ENCODE measurements around the gene RBFA.
A peak's percentile ranks its signal among the peaks of the same experiment; 100 is the strongest.
"Not testable (repeated sequence)": the region's sequence is repeated elsewhere in the genome, so short reads cannot be mapped to it uniquely, and the experiment has no call there.

RBFA gene

GRCh38 chr18:80010551-80010906, 23.7 kb upstream of the RBFA start:
- H3K4me1 ChIP-seq (ENCODE audit: insufficient read depth, insufficient read length): peaks cover 2% of the 10 kb centered on the region
- DNase-seq (ENCODE audit: low read depth, low spot score): no peak
- H3K4me3 ChIP-seq (ENCODE audit: insufficient read length, low read depth): no peak overlapping the region

GRCh38 chr18:80011496-80012137, 22.6 kb upstream of the RBFA start:
- not testable (repeated sequence) for H3K36me3 ChIP-seq (ENCODE audit: insufficient read depth, insufficient read length, low read length); H3K9me3 ChIP-seq (ENCODE audit: insufficient read depth, low read length); H3K9ac ChIP-seq (ENCODE audit: insufficient read length, low read depth); H3K4me3 ChIP-seq (ENCODE audit: insufficient read length, low read depth); DNase-seq (ENCODE audit: low read depth, low spot score); H3K27me3 ChIP-seq (ENCODE audit: insufficient read depth, insufficient read length); H3K4me1 ChIP-seq (ENCODE audit: insufficient read depth, insufficient read length)

More at GRCh38 chr18:80010551-80010906, 23.7 kb upstream of the RBFA start:
- no peaks in the 10 kb centered on the region for H3K36me3 ChIP-seq (ENCODE audit: insufficient read depth, insufficient read length, low read length)
- H3K9ac ChIP-seq (ENCODE audit: insufficient read length, low read depth): no peak overlapping the region
- peaks cover 5% of the 10 kb centered on the region; the same call in 1 of the 2 replicates for H3K9me3 ChIP-seq (ENCODE audit: insufficient read depth, low read length)
- H3K27me3 ChIP-seq (ENCODE audit: insufficient read depth, insufficient read length): no peaks in the 10 kb centered on the region
- no peak for TF ChIP-seq SUZ12 (IDR thresholded peaks at IDR 0.05; ENCODE audit: extremely low read depth, insufficient read depth, insufficient read length)
- TF ChIP-seq ZNF274 (IDR thresholded peaks at IDR 0.05; ENCODE audit: low read depth, low read length): no peak
- no peak for TF ChIP-seq YY1 (IDR thresholded peaks at IDR 0.05; ENCODE audit: insufficient read depth, insufficient read length)

GRCh38 chr18:80012714-80013113, 21.5 kb upstream of the RBFA start:
- Histone ChIP-seq H3K4me3 (ENCODE audit: insufficient read length, low read depth) (no peak overlapping the region), H3K9ac (ENCODE audit: insufficient read length, low read depth) (no peak overlapping the region), H3K9me3 (ENCODE audit: insufficient read depth, low read length) (no peaks in the 10 kb centered on the region; the same call in 1 of the 2 replicates), H3K4me1 (ENCODE audit: insufficient read depth, insufficient read length) (peaks cover 2% of the 10 kb centered on the region), H3K36me3 (ENCODE audit: insufficient read depth, insufficient read length, low read length) (no peaks in the 10 kb centered on the region), H3K27me3 (ENCODE audit: insufficient read depth, insufficient read length) (no peaks in the 10 kb centered on the region)
- DNase-seq (ENCODE audit: low read depth, low spot score): no peak
- TF ChIP-seq SUZ12 (IDR thresholded peaks at IDR 0.05; ENCODE audit: extremely low read depth, insufficient read depth, insufficient read length) (no peak), YY1 (IDR thresholded peaks at IDR 0.05; ENCODE audit: insufficient read depth, insufficient read length) (no peak), ZNF274 (IDR thresholded peaks at IDR 0.05; ENCODE audit: low read depth, low read length) (no peak)

GRCh38 chr18:80022613-80023012, 11.6 kb upstream of the RBFA start:
- Histone ChIP-seq H3K27me3 (ENCODE audit: insufficient read depth, insufficient read length) (no peaks in the 10 kb centered on the region), H3K4me1 (ENCODE audit: insufficient read depth, insufficient read length) (no peaks in the 10 kb centered on the region), H3K36me3 (ENCODE audit: insufficient read depth, insufficient read length, low read length) (no peaks in the 10 kb centered on the region), H3K9me3 (ENCODE audit: insufficient read depth, low read length) (peaks cover 75% of the 10 kb centered on the region), H3K9ac (ENCODE audit: insufficient read length, low read depth) (no peak overlapping the region), H3K4me3 (ENCODE audit: insufficient read length, low read depth) (no peak overlapping the region)
- TF ChIP-seq YY1 (IDR thresholded peaks at IDR 0.05; ENCODE audit: insufficient read depth, insufficient read length) (no peak), SUZ12 (IDR thresholded peaks at IDR 0.05; ENCODE audit: extremely low read depth, insufficient read depth, insufficient read length) (no peak), ZNF274 (IDR thresholded peaks at IDR 0.05; ENCODE audit: low read depth, low read length) (no peak)
- DNase-seq (ENCODE audit: low read depth, low spot score): no peak

GRCh38 chr18:80023173-80023572, 11.1 kb upstream of the RBFA start:
- peak; percentile 33 for DNase-seq (ENCODE audit: low read depth, low spot score)
- no peaks in the 10 kb centered on the region for H3K4me1 ChIP-seq (ENCODE audit: insufficient read depth, insufficient read length)
- TF ChIP-seq YY1 (IDR thresholded peaks at IDR 0.05; ENCODE audit: insufficient read depth, insufficient read length) (no peak), ZNF274 (IDR thresholded peaks at IDR 0.05; ENCODE audit: low read depth, low read length) (no peak), SUZ12 (IDR thresholded peaks at IDR 0.05; ENCODE audit: extremely low read depth, insufficient read depth, insufficient read length) (no peak)
- H3K9ac ChIP-seq (ENCODE audit: insufficient read length, low read depth): no peak overlapping the region
- no peaks in the 10 kb centered on the region for H3K36me3 ChIP-seq (ENCODE audit: insufficient read depth, insufficient read length, low read length)
- no peak overlapping the region for H3K4me3 ChIP-seq (ENCODE audit: insufficient read length, low read depth)
- peaks cover 75% of the 10 kb centered on the region for H3K9me3 ChIP-seq (ENCODE audit: insufficient read depth, low read length)
- H3K27me3 ChIP-seq (ENCODE audit: insufficient read depth, insufficient read length): no peaks in the 10 kb centered on the region

GRCh38 chr18:80026363-80026762, 7.9 kb upstream of the RBFA start:
- Histone ChIP-seq H3K4me1 (ENCODE audit: insufficient read depth, insufficient read length) (no peaks in the 10 kb centered on the region), H3K27me3 (ENCODE audit: insufficient read depth, insufficient read length) (no peaks in the 10 kb centered on the region), H3K4me3 (ENCODE audit: insufficient read length, low read depth) (no peak overlapping the region), H3K9ac (ENCODE audit: insufficient read length, low read depth) (no peak overlapping the region), H3K9me3 (ENCODE audit: insufficient read depth, low read length) (peaks cover 53% of the 10 kb centered on the region), H3K36me3 (ENCODE audit: insufficient read depth, insufficient read length, low read length) (no peaks in the 10 kb centered on the region)
- no peak for DNase-seq (ENCODE audit: low read depth, low spot score)
- TF ChIP-seq ZNF274 (IDR thresholded peaks at IDR 0.05; ENCODE audit: low read depth, low read length) (no peak), YY1 (IDR thresholded peaks at IDR 0.05; ENCODE audit: insufficient read depth, insufficient read length) (no peak), SUZ12 (IDR thresholded peaks at IDR 0.05; ENCODE audit: extremely low read depth, insufficient read depth, insufficient read length) (no peak)

GRCh38 chr18:80027719-80028118, 6.5 kb upstream of the RBFA start:
- DNase-seq (ENCODE audit: low read depth, low spot score); H3K4me1 ChIP-seq (ENCODE audit: insufficient read depth, insufficient read length); H3K27me3 ChIP-seq (ENCODE audit: insufficient read depth, insufficient read length); H3K36me3 ChIP-seq (ENCODE audit: insufficient read depth, insufficient read length, low read length); H3K4me3 ChIP-seq (ENCODE audit: insufficient read length, low read depth); H3K9ac ChIP-seq (ENCODE audit: insufficient read length, low read depth): not testable (repeated sequence)
- peaks cover 39% of the 10 kb centered on the region for H3K9me3 ChIP-seq (ENCODE audit: insufficient read depth, low read length)

- no peaks in the 10 kb centered on the region for H3K27me3 ChIP-seq (ENCODE audit: insufficient read depth, insufficient read length)
- peaks cover 20% of the 10 kb centered on the region for H3K9me3 ChIP-seq (ENCODE audit: insufficient read depth, low read length)
- H3K36me3 ChIP-seq (ENCODE audit: insufficient read depth, insufficient read length, low read length): no peaks in the 10 kb centered on the region
- H3K4me1 ChIP-seq (ENCODE audit: insufficient read depth, insufficient read length): no peaks in the 10 kb centered on the region
- no peak for DNase-seq (ENCODE audit: low read depth, low spot score)
- no peak for TF ChIP-seq YY1 (IDR thresholded peaks at IDR 0.05; ENCODE audit: insufficient read depth, insufficient read length)
- no peak for TF ChIP-seq ZNF274 (IDR thresholded peaks at IDR 0.05; ENCODE audit: low read depth, low read length)
- TF ChIP-seq SUZ12 (IDR thresholded peaks at IDR 0.05; ENCODE audit: extremely low read depth, insufficient read depth, insufficient read length): no peak
- no peak overlapping the region for H3K4me3 ChIP-seq (ENCODE audit: insufficient read length, low read depth)
- no peak overlapping the region for H3K9ac ChIP-seq (ENCODE audit: insufficient read length, low read depth)
Measured at GRCh38 chr18:80029690-80030089, 4.5 kb upstream of the RBFA start.

All from NT2/D1 (cell line).